ENCODE measurements around the gene IDS.

IDS gene

GRCh38 chrX:149455934-149456333, 49.2 kb downstream of the IDS start:
- no peak overlapping the region for H3K9ac ChIP-seq (ENCODE audit: low read depth, low read length)
- H3K36me3 ChIP-seq (ENCODE audit: insufficient read depth, low read length), result no peaks in the 10 kb centered on the region
- H3K4me3 ChIP-seq (ENCODE audit: low read length), result no peak overlapping the region
- no peaks in the 10 kb centered on the region for H3K9me3 ChIP-seq (ENCODE audit: insufficient read depth, low read depth, low read length)
- H3K27me3 ChIP-seq (ENCODE audit: insufficient read depth, low read length), result no peaks in the 10 kb centered on the region
- no peak overlapping the region for H3K27ac ChIP-seq (ENCODE audit: low read depth, low read length)
- no peaks in the 10 kb centered on the region for H3K4me1 ChIP-seq (ENCODE audit: insufficient read depth, low read length)

DNA sequence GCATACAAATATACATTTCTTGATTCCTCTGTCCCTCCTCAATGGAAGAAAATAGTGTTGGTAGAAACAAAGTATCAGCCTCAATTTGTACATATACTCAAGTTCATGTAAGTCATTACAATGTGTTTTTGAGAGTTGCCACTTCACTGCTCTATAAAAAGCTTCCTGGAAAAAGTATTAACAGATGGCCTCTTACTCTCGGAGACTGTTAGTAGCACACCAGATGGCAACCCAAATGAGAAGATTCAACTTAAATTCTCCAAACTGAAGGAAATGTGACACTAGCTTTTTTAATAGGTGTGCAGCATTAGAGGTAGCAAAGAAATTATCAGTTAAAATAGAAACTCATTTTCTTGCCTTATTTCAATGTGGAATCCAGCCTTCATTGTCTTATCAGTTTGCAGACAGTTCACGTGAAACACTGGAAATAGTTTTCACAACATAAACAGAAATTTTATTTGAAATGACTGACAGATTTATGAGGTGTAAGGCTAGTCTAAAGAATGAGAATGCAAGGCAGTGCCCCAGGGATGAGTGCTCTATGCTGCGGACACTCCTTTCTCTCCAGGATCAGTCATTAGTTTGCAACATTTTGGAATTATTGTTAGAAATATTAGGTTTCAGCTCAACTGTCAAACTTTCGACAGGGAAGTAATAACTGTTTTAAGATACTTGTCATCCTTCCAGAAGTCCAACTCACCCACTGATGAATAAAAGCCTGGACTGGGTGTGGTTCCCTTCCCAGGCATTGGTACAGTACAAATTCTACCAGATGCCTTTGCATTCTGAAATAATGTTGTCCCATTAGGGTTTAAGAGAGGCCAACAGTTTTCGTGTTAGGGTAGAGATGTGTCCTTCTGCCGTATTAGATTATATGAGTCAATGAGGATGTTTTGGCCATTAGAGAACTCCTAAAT, 50.9 kb downstream of the IDS start:
- H3K4me3 ChIP-seq (ENCODE audit: low read length), result no peak overlapping the region
- H3K27ac ChIP-seq (ENCODE audit: low read depth, low read length), result no peak overlapping the region
- 95% methylated on average over 4 of the region's 6 CpGs for WGBS
- H3K4me1 ChIP-seq (ENCODE audit: insufficient read depth, low read length), result no peaks in the 10 kb centered on the region
- H3K27me3 ChIP-seq (ENCODE audit: insufficient read depth, low read length), result no peaks in the 10 kb centered on the region
- no peaks in the 10 kb centered on the region for H3K36me3 ChIP-seq (ENCODE audit: insufficient read depth, low read length)
- H3K9ac ChIP-seq (ENCODE audit: low read depth, low read length), result no peak overlapping the region
- H3K9me3 ChIP-seq (ENCODE audit: insufficient read depth, low read depth, low read length), result no peaks in the 10 kb centered on the region

DNA sequence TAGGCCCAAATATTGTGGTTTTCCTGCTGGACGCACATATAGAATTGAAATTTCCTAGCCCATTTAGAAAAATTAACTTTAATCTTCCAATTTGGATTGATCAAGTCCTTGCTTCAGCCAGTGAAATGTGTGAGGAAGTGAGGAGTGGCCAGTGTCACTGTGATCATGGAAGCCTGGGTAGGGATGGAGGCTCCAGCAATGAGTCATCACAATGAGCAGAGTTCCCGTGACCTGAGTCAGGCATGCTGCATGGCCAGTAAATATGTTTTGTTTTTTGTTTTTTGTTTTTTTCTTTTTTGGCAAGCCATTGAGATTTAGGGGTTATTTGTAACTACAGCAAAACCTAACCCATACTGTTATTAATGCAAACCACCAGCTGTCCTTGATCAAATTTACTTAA, 52.1 kb downstream of the IDS start:
- Histone ChIP-seq H3K4me1 (ENCODE audit: insufficient read depth, low read length) (no peaks in the 10 kb centered on the region), H3K4me3 (ENCODE audit: low read length) (no peak overlapping the region), H3K9ac (ENCODE audit: low read depth, low read length) (no peak overlapping the region), H3K36me3 (ENCODE audit: insufficient read depth, low read length) (no peaks in the 10 kb centered on the region), H3K27me3 (ENCODE audit: insufficient read depth, low read length) (no peaks in the 10 kb centered on the region), H3K9me3 (ENCODE audit: insufficient read depth, low read depth, low read length) (no peaks in the 10 kb centered on the region), H3K27ac (ENCODE audit: low read depth, low read length) (no peak overlapping the region)
- 80% methylated on average over 1 of the region's 2 CpGs for WGBS

GRCh38 chrX:149433451-149433850, 71.7 kb downstream of the IDS start:
- Histone ChIP-seq H3K4me3 (ENCODE audit: low read length) (no peak overlapping the region), H3K9me3 (ENCODE audit: insufficient read depth, low read depth, low read length) (no peaks in the 10 kb centered on the region), H3K27ac (ENCODE audit: low read depth, low read length) (no peak overlapping the region), H3K27me3 (ENCODE audit: insufficient read depth, low read length) (no peaks in the 10 kb centered on the region), H3K9ac (ENCODE audit: low read depth, low read length) (no peak overlapping the region), H3K36me3 (ENCODE audit: insufficient read depth, low read length) (no peaks in the 10 kb centered on the region), H3K4me1 (ENCODE audit: insufficient read depth, low read length) (no peaks in the 10 kb centered on the region)
- WGBS, result 87% methylated on average over 3 of the region's 4 CpGs

DNA sequence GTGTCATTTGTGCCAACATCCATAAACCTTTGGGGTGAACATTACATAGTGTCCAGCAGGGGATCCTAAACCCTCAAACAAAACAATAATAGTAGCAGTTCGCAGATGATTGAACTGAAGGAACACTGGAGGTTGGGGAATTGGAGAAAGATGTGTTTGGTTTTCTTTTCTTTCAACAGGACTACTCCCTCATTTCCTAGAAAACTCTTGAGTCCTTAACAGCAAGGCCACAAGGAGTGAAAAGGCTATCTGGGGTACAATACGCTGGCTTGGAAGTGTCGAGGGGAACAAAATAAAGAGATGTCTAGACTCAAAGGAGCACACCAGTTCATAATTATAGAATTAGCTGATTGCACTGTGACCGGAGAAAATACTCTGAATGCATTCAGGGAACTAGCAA, 72.1 kb downstream of the IDS start:
- Histone ChIP-seq H3K4me3 (ENCODE audit: low read length) (no peak overlapping the region), H3K9me3 (ENCODE audit: insufficient read depth, low read depth, low read length) (no peaks in the 10 kb centered on the region), H3K36me3 (ENCODE audit: insufficient read depth, low read length) (no peaks in the 10 kb centered on the region), H3K27me3 (ENCODE audit: insufficient read depth, low read length) (no peaks in the 10 kb centered on the region), H3K27ac (ENCODE audit: low read depth, low read length) (no peak overlapping the region), H3K4me1 (ENCODE audit: insufficient read depth, low read length) (no peaks in the 10 kb centered on the region), H3K9ac (ENCODE audit: low read depth, low read length) (no peak overlapping the region)
- WGBS, result 100% methylated on average over 3 of the region's 4 CpGs

Measured in HUES64 (cell line).